ENCODE data around the gene KXD1. TPM values are rescaled to one million over a fixed set of nuclear protein-coding genes. Genes with fewer than 3 reads are reported as not detected.

Gene KXD1
- total RNA-seq, 3 donors from 2014 or later: 63.2 to 76.9 (median 68.8) TPM

DNA sequence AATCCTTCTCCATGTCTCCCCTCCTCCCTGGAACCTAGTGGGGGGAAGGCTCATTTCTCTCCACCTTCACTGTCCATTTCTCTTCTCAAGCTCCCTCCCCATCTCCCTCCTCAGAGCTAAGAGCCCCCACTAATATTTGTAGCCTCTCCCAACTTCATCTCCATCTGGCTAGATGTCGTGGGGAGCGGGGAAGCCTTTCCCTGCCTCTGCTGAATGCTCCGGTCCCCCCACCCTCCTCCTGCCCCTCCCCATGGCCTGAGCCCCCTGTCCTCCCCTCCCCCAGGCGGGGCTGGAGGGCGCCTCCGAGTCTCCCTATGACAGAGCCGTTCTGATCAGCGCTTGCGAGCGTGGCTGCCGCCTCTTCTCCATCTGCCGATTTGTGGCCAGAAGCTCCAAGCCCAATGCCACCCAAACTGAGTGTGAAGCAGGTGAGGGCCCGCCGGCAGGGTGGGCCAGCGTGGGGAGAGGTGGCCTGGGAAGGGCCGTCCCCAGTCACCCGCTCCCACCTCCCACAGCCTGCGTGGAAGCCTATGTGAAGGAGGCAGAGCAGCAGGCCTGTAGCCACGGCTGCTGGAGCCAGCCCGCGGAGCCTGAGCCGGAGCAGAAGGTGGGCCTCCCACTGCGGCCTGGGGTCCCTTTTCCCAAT is 56.0 kb downstream of the KXD1 start:
- no peak overlapping the region for H3K4me3 ChIP-seq
- intact Hi-C loops (cut with DNase I, micrococcal nuclease): no loop called here

DNA sequence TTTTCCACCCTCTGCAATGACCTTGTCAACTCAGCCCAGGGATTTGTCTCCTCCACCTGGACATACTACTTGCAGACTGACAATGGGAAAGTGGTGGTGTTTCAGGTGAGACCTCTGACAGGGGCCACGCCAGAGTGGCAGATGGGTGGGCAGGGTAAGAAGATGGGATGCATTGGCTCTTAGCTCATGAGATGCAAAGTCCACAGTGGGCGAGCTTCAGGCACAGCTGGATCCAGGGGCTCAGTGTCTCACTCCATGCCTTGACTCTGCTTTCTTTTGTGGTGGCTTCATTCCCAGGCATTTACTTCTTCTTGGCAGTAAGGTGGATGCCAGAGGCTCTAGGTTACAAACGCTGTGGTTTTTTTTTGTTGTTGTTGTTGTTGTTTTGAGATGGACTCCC is 58.4 kb downstream of the KXD1 start:
- H3K4me3 ChIP-seq: no peak overlapping the region
- peaks cover 19% of the 10 kb centered on the region for H3K4me1 ChIP-seq (ENCODE audit: low read depth)
- H3K9me3 ChIP-seq: no peaks in the 10 kb centered on the region
- TF ChIP-seq, protein P1, sequence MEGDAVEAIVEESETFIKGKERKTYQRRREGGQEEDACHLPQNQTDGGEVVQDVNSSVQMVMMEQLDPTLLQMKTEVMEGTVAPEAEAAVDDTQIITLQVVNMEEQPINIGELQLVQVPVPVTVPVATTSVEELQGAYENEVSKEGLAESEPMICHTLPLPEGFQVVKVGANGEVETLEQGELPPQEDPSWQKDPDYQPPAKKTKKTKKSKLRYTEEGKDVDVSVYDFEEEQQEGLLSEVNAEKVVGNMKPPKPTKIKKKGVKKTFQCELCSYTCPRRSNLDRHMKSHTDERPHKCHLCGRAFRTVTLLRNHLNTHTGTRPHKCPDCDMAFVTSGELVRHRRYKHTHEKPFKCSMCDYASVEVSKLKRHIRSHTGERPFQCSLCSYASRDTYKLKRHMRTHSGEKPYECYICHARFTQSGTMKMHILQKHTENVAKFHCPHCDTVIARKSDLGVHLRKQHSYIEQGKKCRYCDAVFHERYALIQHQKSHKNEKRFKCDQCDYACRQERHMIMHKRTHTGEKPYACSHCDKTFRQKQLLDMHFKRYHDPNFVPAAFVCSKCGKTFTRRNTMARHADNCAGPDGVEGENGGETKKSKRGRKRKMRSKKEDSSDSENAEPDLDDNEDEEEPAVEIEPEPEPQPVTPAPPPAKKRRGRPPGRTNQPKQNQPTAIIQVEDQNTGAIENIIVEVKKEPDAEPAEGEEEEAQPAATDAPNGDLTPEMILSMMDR (IDR thresholded peaks at IDR 0.05): no peak
- DNase-seq (no peak), ATAC-seq (no peak)
- H3K36me3 ChIP-seq (ENCODE audit: low read depth): no peaks in the 10 kb centered on the region
- intact Hi-C loops (cut with DNase I, micrococcal nuclease): no loop called here

More for the DNA sequence above, 56.0 kb downstream of the KXD1 start:
- DNase-seq (no peak), ATAC-seq (no peak)
- TF ChIP-seq, protein P1 (IDR thresholded peaks at IDR 0.05): no peak
- Histone ChIP-seq H3K9me3 (no peaks in the 10 kb centered on the region), H3K4me1 (ENCODE audit: low read depth) (peaks cover 22% of the 10 kb centered on the region), H3K36me3 (ENCODE audit: low read depth) (no peaks in the 10 kb centered on the region)

DNA sequence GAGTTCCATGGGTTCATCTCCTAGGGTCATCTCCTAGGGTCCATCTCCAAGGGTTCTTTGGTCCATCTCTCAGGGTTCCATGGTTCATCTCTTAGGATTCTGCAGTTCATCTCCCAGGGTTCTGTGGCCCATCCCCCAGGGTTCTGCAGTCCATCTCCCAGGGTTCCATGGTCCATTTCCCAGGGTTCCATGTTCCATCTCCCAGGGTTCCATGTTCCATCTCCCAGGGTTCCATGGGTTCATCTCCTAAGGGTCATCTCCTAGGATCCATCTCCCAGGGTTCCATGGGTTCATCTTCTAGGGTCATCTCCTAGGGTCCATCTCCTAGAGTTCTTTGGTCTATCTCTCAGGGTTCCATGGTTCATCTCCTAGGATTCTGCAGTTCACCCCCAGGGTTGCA is 59.9 kb downstream of the KXD1 start:
- intact Hi-C loops (cut with DNase I, micrococcal nuclease): no loop called here
- DNase-seq (no peak), ATAC-seq (no peak)
- no peaks in the 10 kb centered on the region for H3K36me3 ChIP-seq (ENCODE audit: low read depth)
- no peak overlapping the region for H3K4me3 ChIP-seq
- peaks cover 5% of the 10 kb centered on the region for H3K4me1 ChIP-seq (ENCODE audit: low read depth)
- no peaks in the 10 kb centered on the region for H3K9me3 ChIP-seq
- TF ChIP-seq, protein P1 (IDR thresholded peaks at IDR 0.05): no peak

DNA sequence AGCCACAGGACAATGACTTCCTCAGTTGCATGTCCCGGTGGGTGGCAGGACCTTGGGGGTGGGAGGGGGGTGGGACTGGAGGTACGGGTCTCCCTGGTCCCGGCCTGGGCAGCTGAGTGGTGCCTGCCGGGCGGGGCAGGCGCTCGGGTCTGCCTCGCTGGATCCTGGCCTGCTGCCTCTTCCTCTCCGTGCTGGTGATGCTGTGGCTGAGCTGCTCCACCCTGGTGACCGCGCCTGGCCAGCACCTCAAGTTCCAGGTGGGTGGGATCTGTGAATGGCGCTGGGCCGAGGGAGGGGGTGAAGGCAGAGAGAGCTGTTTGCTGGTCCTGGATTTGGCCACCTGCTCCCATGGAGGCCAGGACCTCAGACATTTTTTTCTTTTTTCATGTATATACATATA is 60.6 kb downstream of the KXD1 start:
- H3K36me3 ChIP-seq (ENCODE audit: low read depth): no peaks in the 10 kb centered on the region
- no peaks in the 10 kb centered on the region for H3K9me3 ChIP-seq
- TF ChIP-seq, protein P1 (IDR thresholded peaks at IDR 0.05): no peak
- DNase-seq (no peak), ATAC-seq (no peak)
- H3K4me3 ChIP-seq: no peak overlapping the region
- intact Hi-C loops (cut with DNase I, micrococcal nuclease): no loop called here
- no peaks in the 10 kb centered on the region for H3K4me1 ChIP-seq (ENCODE audit: low read depth)

Other genes starting within 250 kb of the KXD1 start
- 100 to 1,000 TPM in 2 of 3 donors, 10 to 100 TPM in 1; 86.3 to 158 (median 124) TPM for gene LSM4, start 234.8 kb upstream of the KXD1 start, total RNA-seq
- 10 to 100 TPM; 77.1 to 97.4 (median 91.5) TPM for gene PGPEP1, start 217.3 kb upstream of the KXD1 start, total RNA-seq
- gene GDF15, start 171.7 kb upstream of the KXD1 start, total RNA-seq: 10 to 100 TPM; 13.8 to 28.2 (median 20.4) TPM
- 1 to 10 TPM; 2.1 to 8.8 (median 5.8) TPM for gene LRRC25, start 160.2 kb upstream of the KXD1 start, total RNA-seq
- gene SSBP4, start 138.5 kb upstream of the KXD1 start, total RNA-seq: 10 to 100 TPM; 31.2 to 48.6 (median 41.1) TPM
- 10 to 100 TPM; 10.2 to 20.0 (median 13.2) TPM for gene ISYNA1, start 119.7 kb upstream of the KXD1 start, total RNA-seq
- 10 to 100 TPM; 17.8 to 21.6 (median 18.9) TPM for gene ELL, start 35.8 kb upstream of the KXD1 start, total RNA-seq
- gene FKBP8, start 14.3 kb upstream of the KXD1 start, total RNA-seq: 100 to 1,000 TPM; 152 to 256 (median 162) TPM
- 100 to 1,000 TPM; 771 to 910 (median 811) TPM for gene UBA52, start 14.0 kb downstream of the KXD1 start, total RNA-seq
- gene REX1BD, start 30.9 kb downstream of the KXD1 start, total RNA-seq: 10 to 100 TPM; 48.2 to 55.4 (median 49.3) TPM
- gene CRLF1, start 48.9 kb downstream of the KXD1 start, total RNA-seq: 1 to 10 TPM; 1.3 to 7.0 (median 6.6) TPM
- gene TMEM59L, start 55.0 kb downstream of the KXD1 start, total RNA-seq: 10 to 100 TPM in 1 of 3 donors, 1 to 10 TPM in 1, under 1 TPM in 1; 0.93 to 10.5 (median 1.4) TPM
- gene KLHL26, start 79.2 kb downstream of the KXD1 start, total RNA-seq: 10 to 100 TPM in 1 of 3 donors, 1 to 10 TPM in 2; 7.6 to 16.6 (median 8.9) TPM
- gene CRTC1, start 125.8 kb downstream of the KXD1 start, total RNA-seq: 10 to 100 TPM; 11.5 to 15.1 (median 12.5) TPM
- gene COMP, start 233.4 kb downstream of the KXD1 start, total RNA-seq: under 1 TPM in 2 of 3 donors, not detected in 1; 0.12 to 0.95 TPM